Esophagus (tissue), 2 donors: ENCODE results near the gene CENPB. TPM values are rescaled to one million over a fixed set of nuclear protein-coding genes. Genes with fewer than 3 reads are reported as not detected.

Source experiments
- H3K27ac ChIP-seq, 2 donors: one replicate each; pipeline ENCODE4 v1.5.1; 2013; ENCODE audit warnings: low read depth in 2 of 2, mild to moderate bottlenecking in 2 of 2, inconsistent platforms in 1 of 2, low read length in 1 of 2, moderate library complexity in 1 of 2
- H3K27me3 ChIP-seq, 2 donors: one replicate each; pipeline ENCODE4 v1.6.1; 2013; ENCODE audit warnings: low read length in 2 of 2, control low read depth in 1 of 2, mild to moderate bottlenecking in 1 of 2; ENCODE audit not compliant: insufficient read depth in 2 of 2, control insufficient read depth in 1 of 2
- H3K36me3 ChIP-seq, 2 donors: one replicate each; pipeline ENCODE4 v1.6.1; 2013; ENCODE audit warnings: low read length in 1 of 2; ENCODE audit not compliant: control insufficient read depth in 2 of 2, insufficient read depth in 2 of 2
- H3K4me1 ChIP-seq, 2 donors: one replicate each; pipeline ENCODE4 v1.6.1; 2013; ENCODE audit warnings: low read length in 1 of 2; ENCODE audit not compliant: control insufficient read depth in 2 of 2, insufficient read depth in 2 of 2
- H3K4me3 ChIP-seq, 2 donors: one replicate each; pipeline ENCODE4 v1.5.1; 2013; ENCODE audit warnings: low read length in 2 of 2, mild to moderate bottlenecking in 2 of 2, low read depth in 1 of 2, moderate library complexity in 1 of 2
- H3K9me3 ChIP-seq, 2 donors: one replicate each; pipeline ENCODE4 v1.6.1; 2013; ENCODE audit warnings: mild to moderate bottlenecking in 2 of 2, low read depth in 1 of 2, low read length in 1 of 2, moderate library complexity in 1 of 2; ENCODE audit not compliant: control insufficient read depth in 2 of 2, insufficient read depth in 1 of 2
- WGBS, 2 donors: extraction: QIAGEN DNeasy Blood & Tissue Kit; methylation state at CpG; one replicate each; pipeline ENCODE4 v1.1.7; 2013; 5-methylcytosine and 5-hydroxymethylcytosine counted together
- polyA plus RNA-seq, 2 donors: library from polyadenylated mRNA; stranded (reverse); fragments of 200-250 nt; gene quantifications; one replicate each; pipeline ENCODE4 v1.2.3, GENCODE V29; 2013
- donor health status: healthy with polysubstance abuse.
- donor health status: Bipolar disorder and iron deficiency.

The CENPB gene
- polyA plus RNA-seq, 2 donors: 33.3 to 43.4 TPM

DNA sequence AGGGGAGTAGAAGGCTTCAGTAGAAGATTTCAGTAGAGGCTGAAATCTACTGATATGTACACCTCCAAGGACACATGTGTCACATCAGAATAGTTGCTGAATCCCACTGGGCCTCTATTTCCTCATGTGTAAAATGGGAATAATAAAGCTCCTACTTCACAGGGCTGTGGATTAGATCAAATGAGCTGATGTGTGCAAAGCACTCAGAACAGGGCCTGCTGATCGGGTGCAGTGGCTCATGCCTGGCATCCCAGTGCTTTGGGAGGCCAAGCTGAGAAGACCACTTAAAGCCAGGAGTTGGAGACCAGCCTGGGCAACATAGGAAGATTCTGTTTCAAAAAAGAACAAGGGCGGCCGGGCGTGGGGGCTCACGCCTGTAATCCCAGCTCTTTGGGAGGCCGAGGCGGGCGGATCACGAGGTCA is 25.7 kb upstream of the CENPB start:
- no peaks in the 10 kb centered on the region for H3K36me3 ChIP-seq
- WGBS, 2 donors: 92 to 96% methylated on average over 8 to 9 of the region's 9 CpGs
- H3K9me3 ChIP-seq: no peaks in the 10 kb centered on the region
- H3K4me1 ChIP-seq: peaks cover 2 to 5% of the 10 kb centered on the region in 2 donors
- H3K27ac ChIP-seq: peak overlapping the region; percentile 77 to 95
- H3K27me3 ChIP-seq: no peaks in the 10 kb centered on the region
- no peak overlapping the region for H3K4me3 ChIP-seq

DNA sequence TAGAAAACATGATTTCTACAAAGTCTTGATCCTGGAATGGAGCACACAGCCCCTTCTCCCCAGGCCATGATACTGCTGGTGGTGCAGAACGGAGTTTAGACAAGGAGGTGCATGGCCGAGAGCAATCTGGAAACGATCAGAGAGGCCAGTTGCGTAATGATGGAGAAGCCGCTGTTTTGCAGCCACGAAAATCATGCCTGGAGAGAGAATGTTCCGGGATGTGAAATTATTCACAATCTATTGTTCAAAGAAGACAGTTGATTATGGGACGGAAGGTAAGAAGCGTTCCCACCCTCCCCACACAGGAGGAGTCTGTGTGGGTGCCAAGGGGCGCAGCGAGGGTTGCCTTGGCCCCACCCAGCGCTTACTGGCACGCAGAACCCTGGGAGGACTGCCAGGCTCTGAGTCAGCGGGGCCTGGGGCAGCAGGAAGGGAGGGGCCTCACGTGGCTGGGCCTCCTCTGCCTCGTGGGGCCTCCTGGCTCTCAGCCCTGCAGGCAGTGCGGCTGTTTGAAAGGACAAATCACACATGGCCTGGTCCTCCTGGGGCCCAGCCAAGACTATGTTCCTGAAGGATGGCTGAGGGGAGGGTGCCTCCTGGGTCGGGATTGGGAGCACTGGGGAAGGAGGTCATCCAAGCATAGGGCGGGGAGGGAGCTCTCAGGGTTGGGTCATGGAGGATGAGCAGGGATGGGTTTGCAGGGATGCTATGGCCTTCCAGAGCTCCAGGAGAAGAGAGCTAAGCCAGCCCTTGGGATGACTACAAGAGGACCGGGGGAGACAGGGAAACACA is 25.1 kb upstream of the CENPB start:
- H3K9me3 ChIP-seq: no peaks in the 10 kb centered on the region
- peak overlapping the region; percentile 77 to 95 for H3K27ac ChIP-seq
- 2 to 3% methylated on average over 20 of the region's 20 CpGs for WGBS, 2 donors
- H3K36me3 ChIP-seq: no peaks in the 10 kb centered on the region
- peaks cover 2 to 9% of the 10 kb centered on the region in 2 donors for H3K4me1 ChIP-seq
- H3K27me3 ChIP-seq: no peaks in the 10 kb centered on the region
- peak overlapping the region in 1 of 2 donors; percentile 20 for H3K4me3 ChIP-seq

DNA sequence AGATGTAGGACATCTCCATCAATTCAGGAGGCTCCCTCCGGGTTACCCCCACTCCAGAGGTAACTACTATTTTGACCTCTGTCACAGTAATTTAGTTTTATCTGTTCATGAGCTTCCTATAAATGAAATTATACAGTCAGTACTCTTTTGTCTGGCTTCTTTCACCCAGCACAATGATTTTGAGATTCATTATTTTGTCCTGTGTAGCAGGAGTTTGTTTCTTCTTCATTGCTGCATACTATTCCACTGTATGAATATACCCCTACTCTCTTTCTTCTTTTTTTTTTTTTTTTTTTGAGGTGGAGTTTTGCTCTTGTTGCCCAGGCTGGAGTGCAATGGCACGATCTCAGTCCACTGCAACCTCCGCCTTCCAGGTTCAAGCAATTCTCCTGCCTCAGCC is 22.0 kb upstream of the CENPB start:
- H3K4me1 ChIP-seq: peaks cover 9 to 12% of the 10 kb centered on the region in 2 donors

DNA sequence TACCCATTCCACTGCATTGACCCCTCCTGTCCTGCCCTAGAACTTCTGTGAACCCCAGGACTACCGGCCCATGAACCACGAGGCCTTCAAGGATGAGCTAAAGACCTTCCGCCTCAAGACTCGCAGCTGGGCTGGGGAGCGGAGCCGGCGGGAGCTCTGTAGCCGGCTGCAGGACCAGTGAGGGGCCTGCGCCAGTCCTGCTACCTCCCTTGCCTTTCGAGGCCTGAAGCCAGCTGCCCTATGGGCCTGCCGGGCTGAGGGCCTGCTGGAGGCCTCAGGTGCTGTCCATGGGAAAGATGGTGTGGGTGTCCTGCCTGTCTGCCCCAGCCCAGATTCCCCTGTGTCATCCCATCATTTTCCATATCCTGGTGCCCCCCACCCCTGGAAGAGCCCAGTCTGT is 18.2 kb upstream of the CENPB start:
- H3K9me3 ChIP-seq: peaks cover 0 to 1% of the 10 kb centered on the region in 2 donors
- H3K4me3 ChIP-seq: no peak overlapping the region
- H3K4me1 ChIP-seq: peaks cover 6 to 13% of the 10 kb centered on the region in 2 donors
- H3K27ac ChIP-seq: peak overlapping the region in 1 of 2 donors; percentile 34
- WGBS, 2 donors: 86 to 91% methylated on average over 5 to 11 of the region's 11 CpGs
- H3K27me3 ChIP-seq: no peaks in the 10 kb centered on the region
- H3K36me3 ChIP-seq: peaks cover 6 to 33% of the 10 kb centered on the region in 2 donors

More for the DNA sequence above, 22.0 kb upstream of the CENPB start:
- Histone ChIP-seq H3K36me3 (peaks cover 0 to 7% of the 10 kb centered on the region in 2 donors), H3K27me3 (no peaks in the 10 kb centered on the region), H3K4me3 (no peak overlapping the region), H3K9me3 (no peaks in the 10 kb centered on the region), H3K27ac (peak overlapping the region; percentile 94 to 98)
- WGBS, 2 donors: 83 to 85% methylated on average over 3 of the region's 3 CpGs

DNA sequence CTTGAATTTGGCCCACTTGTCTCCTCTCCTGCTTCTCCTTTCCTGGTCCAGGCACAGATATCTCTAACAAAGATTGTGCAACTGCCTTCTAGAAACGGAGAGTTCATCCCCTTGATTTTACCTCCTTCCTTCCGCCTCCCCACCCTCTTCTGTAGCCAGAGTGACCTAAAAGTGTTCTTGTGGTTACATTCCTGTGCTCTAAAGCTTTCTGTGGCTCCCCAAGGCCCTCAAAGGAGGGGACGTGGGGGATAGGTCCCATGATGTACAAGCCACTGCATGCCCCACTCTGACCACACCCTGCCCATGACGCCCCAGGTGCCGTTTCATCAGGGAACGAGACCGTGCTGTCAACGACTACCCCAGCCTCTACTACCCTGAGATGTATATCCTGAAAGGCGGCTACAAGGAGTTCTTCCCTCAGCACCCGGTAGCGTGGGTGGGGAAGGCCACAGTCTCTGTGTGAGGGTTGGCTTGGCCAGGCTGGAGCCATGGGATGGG is 17.8 kb upstream of the CENPB start:
- Histone ChIP-seq H3K4me1 (peaks cover 6 to 17% of the 10 kb centered on the region in 2 donors), H3K9me3 (peaks cover 0 to 1% of the 10 kb centered on the region in 2 donors), H3K36me3 (peaks cover 6 to 33% of the 10 kb centered on the region in 2 donors), H3K27ac (peak overlapping the region in 1 of 2 donors; percentile 34), H3K27me3 (no peaks in the 10 kb centered on the region), H3K4me3 (no peak overlapping the region)
- whole genome bisulfite sequencing, 2 donors: 58 to 68% methylated on average over 11 of the region's 11 CpGs

DNA sequence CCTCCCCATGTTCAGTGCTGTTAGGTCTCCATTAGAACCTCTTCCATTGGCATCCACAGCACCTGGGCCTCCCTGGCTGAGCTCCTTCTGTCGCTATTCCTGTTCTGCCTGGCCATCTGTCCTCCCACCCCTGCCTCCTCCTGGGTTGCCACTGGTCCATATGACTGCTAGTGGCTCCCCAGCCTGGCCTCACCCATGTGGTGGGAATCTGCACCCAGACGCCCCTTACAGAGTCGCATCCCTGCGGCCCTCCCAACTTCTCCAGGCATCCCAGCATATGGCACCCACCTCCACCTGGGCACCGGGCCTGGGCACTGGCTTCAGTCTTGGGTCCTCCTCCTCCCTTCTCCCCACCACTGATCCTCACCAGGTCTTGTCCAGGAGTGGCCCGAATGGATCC is 17.3 kb upstream of the CENPB start:
- Histone ChIP-seq H3K27me3 (no peaks in the 10 kb centered on the region), H3K27ac (peak overlapping the region in 1 of 2 donors; percentile 34), H3K4me3 (no peak overlapping the region), H3K4me1 (peaks cover 6 to 19% of the 10 kb centered on the region in 2 donors), H3K9me3 (peaks cover 0 to 1% of the 10 kb centered on the region in 2 donors), H3K36me3 (peaks cover 6 to 33% of the 10 kb centered on the region in 2 donors)
- 83 to 90% methylated on average over 6 of the region's 6 CpGs for WGBS, 2 donors

DNA sequence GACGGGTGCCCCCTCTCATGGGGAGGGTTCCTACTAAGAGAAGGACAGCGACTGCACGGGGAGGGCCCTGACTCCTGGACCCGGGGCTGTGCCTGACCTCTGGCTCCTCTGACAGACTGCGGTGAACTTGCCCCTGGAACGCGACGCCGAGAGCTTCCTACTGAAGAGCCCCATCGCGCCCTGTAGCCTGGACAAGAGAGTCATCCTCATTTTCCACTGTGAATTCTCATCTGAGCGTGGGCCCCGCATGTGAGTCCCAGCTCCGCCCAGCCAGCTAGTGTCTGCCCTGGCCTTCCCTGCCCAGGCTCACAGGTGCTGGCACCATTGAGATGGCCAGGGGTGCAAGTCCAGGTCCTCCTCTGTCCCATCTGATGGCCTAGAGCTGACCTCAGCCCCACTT is 16.7 kb upstream of the CENPB start:
- Histone ChIP-seq H3K27ac (no peak overlapping the region), H3K36me3 (peaks cover 6 to 33% of the 10 kb centered on the region in 2 donors)

DNA sequence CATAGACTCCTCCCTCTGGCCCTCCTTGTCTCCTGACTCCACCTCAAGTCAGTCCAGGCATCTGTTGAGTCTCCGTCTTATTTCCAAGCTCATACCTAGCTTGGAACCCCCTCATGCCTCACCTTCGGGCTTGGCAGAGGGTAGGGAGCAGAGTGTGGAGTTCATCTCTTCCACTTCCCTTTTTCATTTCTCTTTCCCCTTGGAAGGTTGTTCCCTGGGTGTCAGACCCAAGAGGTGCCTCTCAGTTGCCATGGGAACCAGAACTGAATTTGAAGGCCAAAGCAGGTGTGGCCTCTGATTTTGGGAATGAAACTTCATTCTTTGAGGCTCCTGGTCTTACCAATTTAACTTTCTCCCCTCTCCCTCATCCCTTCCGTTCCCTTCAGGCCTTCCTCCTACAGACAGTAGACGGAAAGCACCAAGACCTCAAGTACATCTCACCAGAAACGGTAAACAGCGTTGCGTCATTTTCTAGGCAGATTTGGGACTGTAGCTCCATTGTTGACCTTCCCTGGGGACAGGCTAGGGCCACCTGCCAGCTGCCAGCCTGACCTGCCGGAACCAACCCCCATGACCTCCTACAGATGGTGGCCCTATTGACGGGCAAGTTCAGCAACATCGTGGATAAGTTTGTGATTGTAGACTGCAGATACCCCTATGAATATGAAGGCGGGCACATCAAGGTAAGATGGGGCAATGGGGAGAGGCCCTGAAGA is 16.1 kb upstream of the CENPB start:
- Histone ChIP-seq H3K27ac (no peak overlapping the region), H3K4me3 (no peak overlapping the region), H3K27me3 (no peaks in the 10 kb centered on the region), H3K9me3 (peaks cover 0 to 1% of the 10 kb centered on the region in 2 donors), H3K36me3 (peaks cover 6 to 33% of the 10 kb centered on the region in 2 donors), H3K4me1 (peaks cover 6 to 20% of the 10 kb centered on the region in 2 donors)
- 89 to 90% methylated on average over 11 of the region's 11 CpGs for WGBS, 2 donors

More for the DNA sequence above, 16.7 kb upstream of the CENPB start:
- Histone ChIP-seq H3K4me3 (no peak overlapping the region), H3K4me1 (peaks cover 6 to 19% of the 10 kb centered on the region in 2 donors), H3K27me3 (no peaks in the 10 kb centered on the region), H3K9me3 (peaks cover 0 to 1% of the 10 kb centered on the region in 2 donors)
- WGBS, 2 donors: 90 to 94% methylated on average over 14 of the region's 14 CpGs

DNA sequence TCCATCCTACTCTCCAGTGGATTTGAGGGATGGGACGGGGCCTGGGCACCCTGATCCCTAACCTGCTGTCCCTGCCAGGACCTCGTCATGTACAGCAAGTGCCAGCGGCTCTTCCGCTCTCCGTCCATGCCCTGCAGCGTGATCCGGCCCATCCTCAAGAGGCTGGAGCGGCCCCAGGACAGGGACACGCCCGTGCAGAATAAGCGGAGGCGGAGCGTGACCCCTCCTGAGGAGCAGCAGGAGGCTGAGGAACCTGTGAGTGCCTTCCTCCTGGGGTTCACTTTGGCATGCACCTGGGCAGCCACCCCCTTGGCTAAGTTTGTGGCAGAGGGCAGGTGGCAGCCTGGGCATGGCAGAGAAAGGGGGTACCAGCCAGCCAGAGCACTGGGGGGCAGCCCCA is 15.3 kb upstream of the CENPB start:
- 81% methylated on average over 13 of the region's 13 CpGs for WGBS, 2 donors
- Histone ChIP-seq H3K4me1 (peaks cover 6 to 20% of the 10 kb centered on the region in 2 donors), H3K27ac (no peak overlapping the region), H3K27me3 (no peaks in the 10 kb centered on the region), H3K4me3 (no peak overlapping the region), H3K36me3 (peaks cover 6 to 33% of the 10 kb centered on the region in 2 donors), H3K9me3 (peaks cover 0 to 1% of the 10 kb centered on the region in 2 donors)
